Fibroblast of lung (primary cell): Measurements from ENCODE around the gene LARGE2.

ENCODE experiments used
- EZH2 ChIP-seq: IDR thresholded peaks from 2 replicates; pipeline ENCODE4 v1.5.1; 2012; ENCODE audit warnings: low read length, control low read depth, mild to moderate bottlenecking; ENCODE audit errors: missing control alignments
- TF ChIP-seq, protein P1 (sequence below), 2 donors: IDR thresholded peaks in 1 of 2; conservative IDR thresholded peaks in 1 of 2; 1 replicate in 1 of 2; 2 replicates in 1 of 2; pipeline ENCODE4 v1.5.1; 2011 to 2012; ENCODE audit warnings: low read length in 2 of 2, control low read depth in 1 of 2, inconsistent platforms in 1 of 2, low read depth in 1 of 2, mild to moderate bottlenecking in 1 of 2

DNA sequence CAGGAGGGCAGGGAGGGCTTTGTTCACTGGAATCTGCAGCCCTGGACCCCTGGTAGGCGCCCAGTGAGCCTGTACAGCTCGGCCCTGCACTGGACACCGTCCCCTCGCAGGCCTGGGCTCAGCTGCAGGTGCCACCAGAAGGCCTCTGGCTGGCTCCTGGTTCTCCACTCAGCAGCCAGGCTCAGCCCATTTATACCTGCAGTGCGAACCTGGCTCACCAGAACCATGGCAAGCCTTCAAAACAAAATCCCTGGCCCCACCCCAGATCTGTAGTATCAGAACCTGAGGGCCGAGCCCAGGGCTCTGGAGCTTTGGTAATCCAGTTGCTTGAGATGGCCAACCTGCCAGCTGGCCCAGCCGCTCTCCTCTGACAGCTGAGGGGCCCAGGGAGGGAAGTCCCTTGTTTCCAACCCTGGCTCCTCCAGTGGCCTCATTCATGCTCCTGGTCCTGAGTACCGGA is 14.5 kb upstream of the LARGE2 start:
- TF ChIP-seq EZH2 = no peak
- TF ChIP-seq, protein P1, sequence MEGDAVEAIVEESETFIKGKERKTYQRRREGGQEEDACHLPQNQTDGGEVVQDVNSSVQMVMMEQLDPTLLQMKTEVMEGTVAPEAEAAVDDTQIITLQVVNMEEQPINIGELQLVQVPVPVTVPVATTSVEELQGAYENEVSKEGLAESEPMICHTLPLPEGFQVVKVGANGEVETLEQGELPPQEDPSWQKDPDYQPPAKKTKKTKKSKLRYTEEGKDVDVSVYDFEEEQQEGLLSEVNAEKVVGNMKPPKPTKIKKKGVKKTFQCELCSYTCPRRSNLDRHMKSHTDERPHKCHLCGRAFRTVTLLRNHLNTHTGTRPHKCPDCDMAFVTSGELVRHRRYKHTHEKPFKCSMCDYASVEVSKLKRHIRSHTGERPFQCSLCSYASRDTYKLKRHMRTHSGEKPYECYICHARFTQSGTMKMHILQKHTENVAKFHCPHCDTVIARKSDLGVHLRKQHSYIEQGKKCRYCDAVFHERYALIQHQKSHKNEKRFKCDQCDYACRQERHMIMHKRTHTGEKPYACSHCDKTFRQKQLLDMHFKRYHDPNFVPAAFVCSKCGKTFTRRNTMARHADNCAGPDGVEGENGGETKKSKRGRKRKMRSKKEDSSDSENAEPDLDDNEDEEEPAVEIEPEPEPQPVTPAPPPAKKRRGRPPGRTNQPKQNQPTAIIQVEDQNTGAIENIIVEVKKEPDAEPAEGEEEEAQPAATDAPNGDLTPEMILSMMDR (conservative IDR thresholded peaks at IDR 0.05 in 1 of 2, IDR thresholded peaks at IDR 0.05 in 1 of 2; ENCODE audit: low read depth in 1 of 2, low read length in 2 of 2) = no peak
